ENCODE data around the gene GMPPA. TPM values are rescaled to one million over a fixed set of nuclear protein-coding genes. Genes with fewer than 3 reads are reported as not detected.

Gene GMPPA
- polyA plus RNA-seq, 1 donor (not counting 4 experiments of a cell fraction or from before 2014, with no cell fraction given) = 50.6 TPM

DNA sequence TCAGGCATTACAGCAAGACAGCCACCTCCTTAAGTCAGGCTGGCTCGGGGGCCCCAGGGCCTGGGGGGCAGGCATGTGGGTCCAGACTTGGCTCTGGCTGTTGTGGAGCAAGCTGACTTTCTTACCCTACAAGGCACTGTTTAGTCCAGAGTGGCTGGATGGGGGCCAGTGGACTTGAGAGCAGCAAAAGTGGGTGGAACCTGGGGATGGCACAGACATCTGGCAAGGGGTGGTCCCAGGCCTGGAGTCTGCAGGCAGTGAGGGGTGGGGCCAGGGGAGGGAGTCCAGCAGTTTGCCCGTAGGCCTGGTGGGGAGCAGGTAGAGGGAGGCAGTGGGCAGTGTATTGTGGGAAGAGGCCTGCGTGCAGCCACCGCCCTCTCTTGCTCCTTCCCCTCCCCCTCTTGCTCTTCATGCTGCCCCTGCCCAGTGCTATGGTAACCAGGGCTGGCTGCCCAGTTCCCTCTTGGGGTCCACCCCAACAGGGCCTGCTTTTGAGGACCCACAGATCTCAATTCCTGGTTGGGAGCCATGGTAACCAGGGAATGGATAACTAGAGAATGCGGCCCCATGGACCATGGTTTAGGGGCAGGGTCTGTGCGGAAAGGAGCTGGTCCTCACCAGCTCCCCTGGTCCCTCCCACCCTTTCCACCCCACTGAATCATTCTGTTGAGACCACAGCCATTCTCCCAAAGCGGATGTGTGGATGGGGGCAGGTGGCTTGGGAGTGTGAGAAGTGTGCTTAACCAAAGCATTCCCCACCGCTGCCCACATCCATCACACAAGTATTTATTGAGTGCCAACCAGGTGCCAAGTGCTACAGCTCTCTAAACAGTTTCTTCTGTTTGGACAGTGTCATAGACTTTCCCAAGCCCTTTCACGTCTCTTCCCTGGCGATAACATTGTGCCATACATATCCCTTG, 44.8 kb upstream of the GMPPA start:
- Histone ChIP-seq H3K9me1 (ENCODE audit: control insufficient read depth, extremely low read depth, insufficient read depth, low read length) (no peaks in the 10 kb centered on the region), H3K4me2 (ENCODE audit: control insufficient read depth, extremely low read depth, insufficient read depth, low read depth, low read length) (peak overlapping the region; percentile 79), H3K9ac (ENCODE audit: control insufficient read depth, extremely low read depth, insufficient read depth, low read length) (peak overlapping the region; percentile 65), H3K9me3 (ENCODE audit: control insufficient read depth, low read depth, low read length) (no peaks in the 10 kb centered on the region), H3K79me2 (ENCODE audit: control insufficient read depth, insufficient read depth, low read length) (no peaks in the 10 kb centered on the region), H2AFZ (ENCODE audit: control insufficient read depth, low read length) (no peak overlapping the region), H3K27me3 (ENCODE audit: control insufficient read depth, extremely low read depth, insufficient read depth, low read length) (no peaks in the 10 kb centered on the region), H3K36me3 (ENCODE audit: control insufficient read depth in 2 of 2, extremely low read depth in 1 of 2, insufficient read depth in 2 of 2, low read length in 2 of 2) (peaks cover 5 to 13% of the 10 kb centered on the region in 2 experiments), H3K4me3 (ENCODE audit: control insufficient read depth in 2 of 3, extremely low read depth in 1 of 3, insufficient read depth in 2 of 3, low read depth in 1 of 3, low read length in 3 of 3) (peak overlapping the region in 2 of 3 experiments; percentile 32 to 53), H3K4me1 (ENCODE audit: control insufficient read depth, extremely low read depth, insufficient read depth, low read length) (peaks cover 41% of the 10 kb centered on the region), H4K20me1 (ENCODE audit: control insufficient read depth, extremely low read depth, insufficient read depth, low read length) (no peaks in the 10 kb centered on the region), H3K27ac (ENCODE audit: control insufficient read depth, insufficient read depth, low read length) (peak overlapping the region; percentile 85)
- DNase-seq (ENCODE audit: low read depth, low spot score) = peak; percentile 56
- TF ChIP-seq, protein P1, sequence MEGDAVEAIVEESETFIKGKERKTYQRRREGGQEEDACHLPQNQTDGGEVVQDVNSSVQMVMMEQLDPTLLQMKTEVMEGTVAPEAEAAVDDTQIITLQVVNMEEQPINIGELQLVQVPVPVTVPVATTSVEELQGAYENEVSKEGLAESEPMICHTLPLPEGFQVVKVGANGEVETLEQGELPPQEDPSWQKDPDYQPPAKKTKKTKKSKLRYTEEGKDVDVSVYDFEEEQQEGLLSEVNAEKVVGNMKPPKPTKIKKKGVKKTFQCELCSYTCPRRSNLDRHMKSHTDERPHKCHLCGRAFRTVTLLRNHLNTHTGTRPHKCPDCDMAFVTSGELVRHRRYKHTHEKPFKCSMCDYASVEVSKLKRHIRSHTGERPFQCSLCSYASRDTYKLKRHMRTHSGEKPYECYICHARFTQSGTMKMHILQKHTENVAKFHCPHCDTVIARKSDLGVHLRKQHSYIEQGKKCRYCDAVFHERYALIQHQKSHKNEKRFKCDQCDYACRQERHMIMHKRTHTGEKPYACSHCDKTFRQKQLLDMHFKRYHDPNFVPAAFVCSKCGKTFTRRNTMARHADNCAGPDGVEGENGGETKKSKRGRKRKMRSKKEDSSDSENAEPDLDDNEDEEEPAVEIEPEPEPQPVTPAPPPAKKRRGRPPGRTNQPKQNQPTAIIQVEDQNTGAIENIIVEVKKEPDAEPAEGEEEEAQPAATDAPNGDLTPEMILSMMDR (optimal IDR thresholded peaks at IDR 0.05 in 1 of 3, IDR thresholded peaks at IDR 0.05 in 1 of 3, conservative IDR thresholded peaks at IDR 0.05 in 1 of 3; ENCODE audit: extremely low read depth in 1 of 3, insufficient read depth in 2 of 3, low read length in 3 of 3) = no peak
- no peak for TF ChIP-seq EZH2 (IDR thresholded peaks at IDR 0.05; ENCODE audit: low read length)
- dilution Hi-C loops (cut with MboI; ENCODE audit: extremely low pct_ligation_motif_present, low sequenced_read_pairs) = no loop called here
- FAIRE-seq = peak; percentile 56

DNA sequence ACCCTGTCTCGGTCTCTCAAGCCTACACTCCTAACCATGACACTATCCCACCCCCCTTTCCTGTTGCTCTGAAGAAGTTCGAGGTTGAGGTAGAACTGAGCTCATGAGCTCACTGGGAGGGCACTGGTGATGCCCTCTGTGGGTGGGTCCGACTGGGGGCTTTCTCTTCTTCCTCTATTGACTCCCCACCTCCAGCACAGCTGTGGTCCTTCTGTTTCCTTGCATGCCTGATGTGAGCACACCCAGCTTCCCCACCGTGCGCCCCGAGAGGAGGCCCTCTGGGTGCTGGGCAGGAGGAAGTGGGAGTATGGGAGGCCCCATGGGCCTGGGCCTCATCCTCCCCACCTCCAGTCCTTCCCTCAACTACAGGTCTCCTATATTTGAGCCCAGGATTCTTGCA, 43.1 kb upstream of the GMPPA start:
- no peak for FAIRE-seq

More for the DNA sequence above, 43.1 kb upstream of the GMPPA start:
- no peaks in the 10 kb centered on the region for H3K27me3 ChIP-seq (ENCODE audit: control insufficient read depth, extremely low read depth, insufficient read depth, low read length)
- no peak overlapping the region for H3K27ac ChIP-seq (ENCODE audit: control insufficient read depth, insufficient read depth, low read length)
- H3K9ac ChIP-seq (ENCODE audit: control insufficient read depth, extremely low read depth, insufficient read depth, low read length) = no peak overlapping the region
- DNase-seq (ENCODE audit: low read depth, low spot score) = no peak
- peaks cover 41% of the 10 kb centered on the region for H3K4me1 ChIP-seq (ENCODE audit: control insufficient read depth, extremely low read depth, insufficient read depth, low read length)
- H3K4me2 ChIP-seq (ENCODE audit: control insufficient read depth, extremely low read depth, insufficient read depth, low read depth, low read length) = no peak overlapping the region
- no peak overlapping the region for H3K4me3 ChIP-seq (ENCODE audit: control insufficient read depth in 2 of 3, extremely low read depth in 1 of 3, insufficient read depth in 2 of 3, low read depth in 1 of 3, low read length in 3 of 3)
- dilution Hi-C loops (cut with MboI; ENCODE audit: extremely low pct_ligation_motif_present, low sequenced_read_pairs) = no loop called here
- no peaks in the 10 kb centered on the region for H4K20me1 ChIP-seq (ENCODE audit: control insufficient read depth, extremely low read depth, insufficient read depth, low read length)
- peaks cover 2 to 9% of the 10 kb centered on the region in 2 experiments for H3K36me3 ChIP-seq (ENCODE audit: control insufficient read depth in 2 of 2, extremely low read depth in 1 of 2, insufficient read depth in 2 of 2, low read length in 2 of 2)
- no peaks in the 10 kb centered on the region for H3K79me2 ChIP-seq (ENCODE audit: control insufficient read depth, insufficient read depth, low read length)
- no peaks in the 10 kb centered on the region for H3K9me1 ChIP-seq (ENCODE audit: control insufficient read depth, extremely low read depth, insufficient read depth, low read length)
- no peaks in the 10 kb centered on the region for H3K9me3 ChIP-seq (ENCODE audit: control insufficient read depth, low read depth, low read length)
- H2AFZ ChIP-seq (ENCODE audit: control insufficient read depth, low read length) = no peak overlapping the region
- TF ChIP-seq EZH2 (IDR thresholded peaks at IDR 0.05; ENCODE audit: low read length) = no peak
- TF ChIP-seq, protein P1 (optimal IDR thresholded peaks at IDR 0.05 in 1 of 3, IDR thresholded peaks at IDR 0.05 in 1 of 3, conservative IDR thresholded peaks at IDR 0.05 in 1 of 3; ENCODE audit: extremely low read depth in 1 of 3, insufficient read depth in 2 of 3, low read length in 3 of 3) = no peak
